ENCODE measurements around the gene PTGIS. TPM values are rescaled to one million over a fixed set of nuclear protein-coding genes. Genes with fewer than 3 reads are reported as not detected.
A peak's percentile ranks its signal among the peaks of the same experiment; 100 is the strongest.

Gene PTGIS
- total and polyA plus RNA-seq, 2 experiments from 2014 or later: 109 to 192 TPM

- H3K9ac ChIP-seq: no peak overlapping the region
- no peak for DNase-seq
- H3K4me1 ChIP-seq (ENCODE audit: insufficient read depth): peaks cover 62% of the 10 kb centered on the region
- no peaks in the 10 kb centered on the region for H3K9me2 ChIP-seq (ENCODE audit: insufficient read depth)
- H3K9me3 ChIP-seq (ENCODE audit: low read depth): no peaks in the 10 kb centered on the region
- no peak overlapping the region for H3K4me2 ChIP-seq (ENCODE audit: unreplicated experiment)
- TF ChIP-seq EZH2phosphoT487 (IDR thresholded peaks at IDR 0.05; ENCODE audit: insufficient read depth, low read depth) (no peak), EZH2 (IDR thresholded peaks at IDR 0.05; ENCODE audit: insufficient read depth, poor library complexity, severe bottlenecking) (no peak)
- no peak overlapping the region for H2AFZ ChIP-seq
- no peak overlapping the region for H3K4me3 ChIP-seq
- no peak overlapping the region for H3K27ac ChIP-seq
- no peaks in the 10 kb centered on the region for H3K79me2 ChIP-seq (ENCODE audit: insufficient read depth)
- no peaks in the 10 kb centered on the region for H3K36me3 ChIP-seq (ENCODE audit: low read depth)
- no peaks in the 10 kb centered on the region for H4K20me1 ChIP-seq (ENCODE audit: insufficient read depth)
- in situ Hi-C loops (cut with MboI): no loop called here
- no peaks in the 10 kb centered on the region for H3K27me3 ChIP-seq (replicated peaks; ENCODE audit: insufficient read depth)
- H3F3A ChIP-seq (ENCODE audit: insufficient read depth): peaks cover 71% of the 10 kb centered on the region
These were observed 24.2 kb upstream of the PTGIS start for GRCh38 chr20:49592120-49592519.

- Histone ChIP-seq H3K9me3 (ENCODE audit: low read depth) (no peaks in the 10 kb centered on the region), H3K27ac (peak overlapping the region; percentile 69), H2AFZ (no peak overlapping the region), H3K9me2 (ENCODE audit: insufficient read depth) (no peaks in the 10 kb centered on the region), H3K79me2 (ENCODE audit: insufficient read depth) (no peaks in the 10 kb centered on the region), H4K20me1 (ENCODE audit: insufficient read depth) (no peaks in the 10 kb centered on the region), H3K4me2 (ENCODE audit: unreplicated experiment) (peak overlapping the region; percentile 46), H3K36me3 (ENCODE audit: low read depth) (no peaks in the 10 kb centered on the region), H3F3A (ENCODE audit: insufficient read depth) (peaks cover 79% of the 10 kb centered on the region), H3K27me3 (replicated peaks; ENCODE audit: insufficient read depth) (no peaks in the 10 kb centered on the region), H3K4me1 (ENCODE audit: insufficient read depth) (peaks cover 65% of the 10 kb centered on the region), H3K4me3 (no peak overlapping the region), H3K9ac (peak overlapping the region; percentile 61)
- in situ Hi-C loops (cut with MboI): no loop called here
- TF ChIP-seq EZH2 (IDR thresholded peaks at IDR 0.05; ENCODE audit: insufficient read depth, poor library complexity, severe bottlenecking) (no peak), EZH2phosphoT487 (IDR thresholded peaks at IDR 0.05; ENCODE audit: insufficient read depth, low read depth) (no peak)
- 50 to 57% methylated on average over 4 of the region's 4 CpGs for WGBS, 2 experiments (ENCODE audit: low coverage in 1 of 2, low lambda C conversion rate in 2 of 2, missing lambda C conversion rate in 2 of 2)
- DNase-seq: peak; percentile 77
These were observed 23.4 kb upstream of the PTGIS start for GRCh38 chr20:49591217-49591865.

- H3K4me1 ChIP-seq (ENCODE audit: insufficient read depth): peaks cover 65% of the 10 kb centered on the region
- no peaks in the 10 kb centered on the region for H3K9me3 ChIP-seq (ENCODE audit: low read depth)
- WGBS, 2 experiments (ENCODE audit: low coverage in 1 of 2, low lambda C conversion rate in 2 of 2, missing lambda C conversion rate in 2 of 2): 98 to 100% methylated on average over 8 of the region's 8 CpGs
- no peak overlapping the region for H3K4me3 ChIP-seq
- H3K79me2 ChIP-seq (ENCODE audit: insufficient read depth): no peaks in the 10 kb centered on the region
- peak overlapping the region; percentile 69 for H3K27ac ChIP-seq
- H3K36me3 ChIP-seq (ENCODE audit: low read depth): no peaks in the 10 kb centered on the region
- H4K20me1 ChIP-seq (ENCODE audit: insufficient read depth): no peaks in the 10 kb centered on the region
- in situ Hi-C loops (cut with MboI): no loop called here
- peak overlapping the region; percentile 46 for H3K4me2 ChIP-seq (ENCODE audit: unreplicated experiment)
- DNase-seq: no peak
- H3F3A ChIP-seq (ENCODE audit: insufficient read depth): peaks cover 80% of the 10 kb centered on the region
- H3K27me3 ChIP-seq (replicated peaks; ENCODE audit: insufficient read depth): no peaks in the 10 kb centered on the region
- TF ChIP-seq EZH2 (IDR thresholded peaks at IDR 0.05; ENCODE audit: insufficient read depth, poor library complexity, severe bottlenecking): no peak
- TF ChIP-seq EZH2phosphoT487 (IDR thresholded peaks at IDR 0.05; ENCODE audit: insufficient read depth, low read depth): no peak
- no peaks in the 10 kb centered on the region for H3K9me2 ChIP-seq (ENCODE audit: insufficient read depth)
- H2AFZ ChIP-seq: no peak overlapping the region
- H3K9ac ChIP-seq: peak overlapping the region; percentile 61
These were observed 22.5 kb upstream of the PTGIS start for GRCh38 chr20:49590163-49591017.

- H3K4me2 ChIP-seq (ENCODE audit: unreplicated experiment): no peak overlapping the region
- peaks cover 66% of the 10 kb centered on the region for H3K4me1 ChIP-seq (ENCODE audit: insufficient read depth)
- DNase-seq: no peak
- H3K9me2 ChIP-seq (ENCODE audit: insufficient read depth): no peaks in the 10 kb centered on the region
- no peak overlapping the region for H3K4me3 ChIP-seq
- no peak overlapping the region for H3K27ac ChIP-seq
- 96% methylated on average over 6 of the region's 6 CpGs for WGBS, 2 experiments (ENCODE audit: low coverage in 1 of 2, low lambda C conversion rate in 2 of 2, missing lambda C conversion rate in 2 of 2)
- H3K36me3 ChIP-seq (ENCODE audit: low read depth): no peaks in the 10 kb centered on the region
- H3K9me3 ChIP-seq (ENCODE audit: low read depth): no peaks in the 10 kb centered on the region
- no peak overlapping the region for H3K9ac ChIP-seq
- no peaks in the 10 kb centered on the region for H3K79me2 ChIP-seq (ENCODE audit: insufficient read depth)
- H2AFZ ChIP-seq: no peak overlapping the region
- no peaks in the 10 kb centered on the region for H4K20me1 ChIP-seq (ENCODE audit: insufficient read depth)
- no peaks in the 10 kb centered on the region for H3K27me3 ChIP-seq (replicated peaks; ENCODE audit: insufficient read depth)
- in situ Hi-C loops (cut with MboI): no loop called here
- TF ChIP-seq EZH2phosphoT487 (IDR thresholded peaks at IDR 0.05; ENCODE audit: insufficient read depth, low read depth) (no peak), EZH2 (IDR thresholded peaks at IDR 0.05; ENCODE audit: insufficient read depth, poor library complexity, severe bottlenecking) (no peak)
- peaks cover 73% of the 10 kb centered on the region for H3F3A ChIP-seq (ENCODE audit: insufficient read depth)
These were observed 21.8 kb upstream of the PTGIS start for GRCh38 chr20:49589747-49590146.
